Stimulated activated naive CD4-positive, alpha-beta T cell (primary cell): Measurements from ENCODE around the gene SPDYA.

Source experiments
- DNase-seq, 6 experiments: peaks; one replicate each; lab custom pipeline; 2025; lab: John Stamatoyannopoulos, UW

SPDYA gene

GRCh38 chr2:28828382-28828781, 17.7 kb downstream of the SPDYA start:
- DNase-seq = no peak

GRCh38 chr2:28833740-28834470, 23.3 kb downstream of the SPDYA start:
- no peak for DNase-seq

GRCh38 chr2:28835781-28836180, 25.1 kb downstream of the SPDYA start:
- no peak for DNase-seq

GRCh38 chr2:28838971-28839370, 28.3 kb downstream of the SPDYA start:
- no peak for DNase-seq

GRCh38 chr2:28842042-28842441, 31.4 kb downstream of the SPDYA start:
- no peak for DNase-seq

GRCh38 chr2:28855193-28855592, 44.6 kb downstream of the SPDYA start:
- no peak for DNase-seq

- DNase-seq = no peak
Observed at GRCh38 chr2:28855977-28856376, 45.3 kb downstream of the SPDYA start.

- no peak for DNase-seq
Observed at GRCh38 chr2:28868611-28869010, 58.0 kb downstream of the SPDYA start.

- DNase-seq = peak in 2 of 6 experiments; percentile 9 to 16
Observed at GRCh38 chr2:28869494-28870145, 59.0 kb downstream of the SPDYA start.

GRCh38 chr2:28870146-28870891, 59.7 kb downstream of the SPDYA start, which contains the start of gene TRMT61B:
Gene TRMT61B (minus strand): TSS chr2:28870309. CDS start chr2:28870277, 32 bp downstream.
- DNase-seq = peak; percentile 92 to 99 (median 95)

GRCh38 chr2:28871620-28872019, 61.0 kb downstream of the SPDYA start:
- no peak for DNase-seq

- no peak for DNase-seq
Observed at GRCh38 chr2:28880193-28880592, 69.6 kb downstream of the SPDYA start.

GRCh38 chr2:28893488-28893887, 82.9 kb downstream of the SPDYA start:
- DNase-seq = no peak

GRCh38 chr2:28894470-28895188, 84.0 kb downstream of the SPDYA start, which contains the start of gene WDR43:
Gene WDR43 (plus strand): TSS chr2:28894667. CDS start chr2:28894699, 32 bp downstream.
- peak; percentile 94 to 98 (median 96) for DNase-seq

- peak in 3 of 6 experiments; percentile 13 to 39 (median 28) for DNase-seq
Observed at GRCh38 chr2:28895189-28895893, 84.7 kb downstream of the SPDYA start.

- DNase-seq = no peak
Observed at GRCh38 chr2:28896906-28897305, 86.3 kb downstream of the SPDYA start.

- DNase-seq = no peak
Observed at GRCh38 chr2:28898048-28898447, 87.4 kb downstream of the SPDYA start.
